Skeletal muscle tissue (tissue), 4 donors: ENCODE data around the gene TOP2A. TPM values are rescaled to one million over a fixed set of nuclear protein-coding genes. Genes with fewer than 3 reads are reported as not detected.
A peak's percentile ranks its signal among the peaks of the same experiment; 100 is the strongest.

Source experiments
- H3K27ac ChIP-seq: one replicate; pipeline ENCODE4 v1.7.0; 2013; ENCODE audit warnings: mild to moderate bottlenecking, low read depth, low read length, inconsistent platforms
- H3K27me3 ChIP-seq, 3 donors: one replicate each; pipeline ENCODE4 v1.7.0; 2013; ENCODE audit warnings: low read length in 3 of 3; ENCODE audit not compliant: control insufficient read depth in 3 of 3, insufficient read depth in 3 of 3
- H3K36me3 ChIP-seq, 3 donors: one replicate each; pipeline ENCODE4 v1.7.0; 2013; ENCODE audit warnings: low read length in 3 of 3; ENCODE audit not compliant: control insufficient read depth in 3 of 3, insufficient read depth in 3 of 3
- H3K4me1 ChIP-seq, 3 donors: one replicate each; pipeline ENCODE4 v1.7.0; 2013; ENCODE audit warnings: low read length in 3 of 3, mild to moderate bottlenecking in 3 of 3; ENCODE audit not compliant: control insufficient read depth in 3 of 3, insufficient read depth in 3 of 3
- H3K4me3 ChIP-seq, 3 donors: one replicate each; pipeline ENCODE4 v1.7.0; 2013; ENCODE audit warnings: low read length in 3 of 3
- H3K9ac ChIP-seq, 3 donors: one replicate each; pipeline ENCODE4 v1.7.0; 2013; ENCODE audit warnings: low read length in 3 of 3, mild to moderate bottlenecking in 3 of 3, moderate library complexity in 2 of 3, low read depth in 1 of 3
- H3K9me3 ChIP-seq, 3 donors: one replicate each; pipeline ENCODE4 v1.7.0; 2013; ENCODE audit warnings: low read length in 3 of 3; ENCODE audit not compliant: control insufficient read depth in 3 of 3
- total RNA-seq: library from RNA; depleted of rRNA; stranded (reverse); fragments of >200 nt; gene quantifications from one replicate; pipeline ENCODE4 v1.2.3, GENCODE V29; 2014
- donor health status: Osteomylitis.

TOP2A gene
- total RNA-seq, 1 donor from 2014 or later: 21.4 TPM

DNA sequence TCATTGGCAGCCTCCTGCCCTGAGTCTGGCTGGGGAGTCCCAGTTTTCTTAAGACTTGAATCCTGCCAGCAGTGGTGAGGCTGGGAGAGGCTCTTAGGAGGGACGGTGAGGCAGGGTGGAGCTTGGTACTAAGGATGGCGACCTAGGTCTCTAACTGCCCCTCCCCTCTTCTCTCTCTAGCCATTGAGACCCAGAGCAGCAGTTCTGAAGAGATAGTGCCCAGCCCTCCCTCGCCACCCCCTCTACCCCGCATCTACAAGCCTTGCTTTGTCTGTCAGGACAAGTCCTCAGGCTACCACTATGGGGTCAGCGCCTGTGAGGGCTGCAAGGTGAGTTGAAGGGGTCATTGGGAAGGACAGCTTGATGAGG is 69.6 kb downstream of the TOP2A start:
- H3K27ac ChIP-seq: peak overlapping the region; percentile 62
- peak overlapping the region; percentile 6 to 54 (median 52) for H3K4me3 ChIP-seq
- H3K9ac ChIP-seq: peak overlapping the region; percentile 11 to 45 (median 43)
- peaks cover 84 to 89% (median 88%) of the 10 kb centered on the region in 3 donors for H3K4me1 ChIP-seq
- no peaks in the 10 kb centered on the region for H3K27me3 ChIP-seq
- no peaks in the 10 kb centered on the region for H3K9me3 ChIP-seq
- peaks cover 25 to 41% (median 33%) of the 10 kb centered on the region in 3 donors for H3K36me3 ChIP-seq

DNA sequence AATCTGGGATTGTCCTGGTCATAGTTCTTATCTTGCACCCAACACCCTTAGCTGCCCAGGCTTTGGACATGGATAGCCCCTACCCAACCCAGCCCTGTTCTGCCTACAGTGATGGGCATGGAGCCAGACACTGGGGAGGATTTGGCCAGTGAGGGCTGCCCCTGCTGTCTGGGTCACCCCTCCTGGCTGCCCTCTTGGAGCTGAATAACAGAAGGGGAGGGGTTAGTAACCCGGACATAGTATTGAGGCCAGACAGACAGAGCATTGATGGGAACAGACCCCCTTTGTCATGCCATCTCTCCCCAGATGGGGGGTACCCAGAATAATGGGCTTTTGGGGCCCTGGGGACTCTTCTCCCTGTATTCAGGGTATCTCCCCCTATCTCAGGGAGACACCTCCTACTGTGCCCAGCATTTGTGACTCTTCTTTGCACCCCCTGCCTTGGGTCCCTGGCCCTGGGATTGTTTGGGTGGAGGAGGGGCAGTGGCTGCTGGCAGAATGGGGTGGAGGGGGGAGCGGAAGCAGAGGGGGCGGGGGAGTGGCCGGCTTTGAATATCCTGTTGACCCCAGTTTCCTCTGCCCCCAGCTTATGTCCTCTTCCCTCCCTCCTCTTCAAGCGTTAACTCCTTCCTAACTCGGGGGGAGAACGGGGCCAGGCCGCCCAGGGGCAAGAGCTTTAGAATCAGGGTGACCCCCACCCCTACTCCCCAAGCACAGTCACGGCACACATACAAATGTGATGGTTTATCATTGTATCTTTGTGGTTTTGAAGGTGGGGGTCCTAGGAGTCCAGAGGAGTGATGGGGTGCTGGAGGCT is 70.2 kb downstream of the TOP2A start:
- H3K4me3 ChIP-seq: peak overlapping the region; percentile 11 to 54 (median 52)
- no peaks in the 10 kb centered on the region for H3K27me3 ChIP-seq
- H3K4me1 ChIP-seq: peaks cover 89 to 94% (median 94%) of the 10 kb centered on the region in 3 donors
- H3K9me3 ChIP-seq: no peaks in the 10 kb centered on the region
- peak overlapping the region; percentile 68 for H3K27ac ChIP-seq
- H3K36me3 ChIP-seq: peaks cover 19 to 35% (median 27%) of the 10 kb centered on the region in 3 donors
- peak overlapping the region; percentile 48 to 69 (median 59) for H3K9ac ChIP-seq

DNA sequence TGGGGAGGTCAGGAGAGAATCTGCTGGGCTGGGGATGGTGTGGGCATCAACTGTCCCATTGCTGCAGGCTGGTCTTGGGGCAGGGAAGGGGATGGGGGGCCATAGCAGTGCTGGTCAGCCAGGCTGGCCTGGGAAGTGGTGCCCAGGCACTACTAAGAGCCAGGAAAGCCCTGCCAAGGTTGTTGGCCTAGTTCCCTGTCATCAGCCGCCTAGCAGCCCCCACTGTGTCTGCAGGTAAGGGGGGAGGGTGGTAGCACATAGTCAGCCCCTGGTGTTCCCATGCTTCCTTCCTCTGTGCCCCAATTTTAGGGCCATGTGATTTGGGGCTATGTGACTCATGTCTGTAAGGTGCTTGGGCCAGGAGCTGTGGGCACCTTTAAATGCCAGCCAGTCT is 70.9 kb downstream of the TOP2A start:
- Histone ChIP-seq H3K9ac (peak overlapping the region; percentile 48 to 69 (median 57)), H3K4me3 (peak overlapping the region; percentile 40 to 52 (median 51))

DNA sequence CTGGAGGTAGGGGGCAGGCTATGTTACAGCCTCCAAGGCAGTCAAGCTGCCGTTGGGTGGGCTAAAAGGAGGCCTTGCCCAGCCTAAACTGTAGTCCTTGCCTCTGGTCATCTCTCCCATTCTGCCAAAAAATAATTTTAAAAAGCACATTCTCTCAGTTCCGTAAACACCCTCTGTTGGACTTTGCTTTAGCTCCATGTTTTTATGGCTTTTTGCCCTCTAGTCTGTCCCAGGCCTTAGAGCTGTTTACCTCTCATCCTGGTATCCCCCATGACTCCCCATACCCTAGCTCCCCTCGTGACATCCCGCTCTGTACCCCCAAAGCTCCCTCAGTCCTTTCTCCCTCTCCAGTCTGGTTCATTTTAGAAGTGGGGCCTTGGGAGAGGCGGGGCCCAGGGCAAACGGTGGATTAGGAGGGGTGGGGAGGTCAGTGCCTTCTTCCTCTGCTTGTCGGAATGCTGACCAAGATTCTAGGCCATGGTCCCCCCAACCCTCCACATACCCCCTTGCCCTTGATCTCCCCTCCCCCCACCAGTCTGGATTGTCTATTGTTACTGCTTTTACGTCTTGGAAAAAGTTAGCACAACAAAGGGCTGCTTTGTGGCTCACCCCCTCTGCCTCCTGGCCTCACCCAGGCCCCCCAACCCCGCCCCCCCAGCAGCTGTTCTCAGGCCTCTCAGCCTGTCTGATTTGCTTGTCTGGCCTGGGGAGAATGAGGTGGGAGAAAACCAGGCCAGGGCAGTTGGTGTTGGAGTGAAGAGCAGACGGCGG is 71.5 kb downstream of the TOP2A start:
- Histone ChIP-seq H3K9me3 (no peaks in the 10 kb centered on the region), H3K9ac (peak overlapping the region; percentile 66 to 81 (median 67)), H3K36me3 (peaks cover 12 to 21% (median 19%) of the 10 kb centered on the region in 3 donors), H3K4me3 (peak overlapping the region; percentile 79 to 87 (median 85)), H3K27ac (peak overlapping the region; percentile 95), H3K27me3 (no peaks in the 10 kb centered on the region), H3K4me1 (peaks cover 80 to 88% (median 82%) of the 10 kb centered on the region in 3 donors)

More for the DNA sequence above, 70.9 kb downstream of the TOP2A start:
- Histone ChIP-seq H3K9me3 (no peaks in the 10 kb centered on the region), H3K36me3 (peaks cover 12 to 27% (median 20%) of the 10 kb centered on the region in 3 donors), H3K27me3 (no peaks in the 10 kb centered on the region), H3K27ac (peak overlapping the region; percentile 68), H3K4me1 (peaks cover 82 to 89% (median 87%) of the 10 kb centered on the region in 3 donors)

DNA sequence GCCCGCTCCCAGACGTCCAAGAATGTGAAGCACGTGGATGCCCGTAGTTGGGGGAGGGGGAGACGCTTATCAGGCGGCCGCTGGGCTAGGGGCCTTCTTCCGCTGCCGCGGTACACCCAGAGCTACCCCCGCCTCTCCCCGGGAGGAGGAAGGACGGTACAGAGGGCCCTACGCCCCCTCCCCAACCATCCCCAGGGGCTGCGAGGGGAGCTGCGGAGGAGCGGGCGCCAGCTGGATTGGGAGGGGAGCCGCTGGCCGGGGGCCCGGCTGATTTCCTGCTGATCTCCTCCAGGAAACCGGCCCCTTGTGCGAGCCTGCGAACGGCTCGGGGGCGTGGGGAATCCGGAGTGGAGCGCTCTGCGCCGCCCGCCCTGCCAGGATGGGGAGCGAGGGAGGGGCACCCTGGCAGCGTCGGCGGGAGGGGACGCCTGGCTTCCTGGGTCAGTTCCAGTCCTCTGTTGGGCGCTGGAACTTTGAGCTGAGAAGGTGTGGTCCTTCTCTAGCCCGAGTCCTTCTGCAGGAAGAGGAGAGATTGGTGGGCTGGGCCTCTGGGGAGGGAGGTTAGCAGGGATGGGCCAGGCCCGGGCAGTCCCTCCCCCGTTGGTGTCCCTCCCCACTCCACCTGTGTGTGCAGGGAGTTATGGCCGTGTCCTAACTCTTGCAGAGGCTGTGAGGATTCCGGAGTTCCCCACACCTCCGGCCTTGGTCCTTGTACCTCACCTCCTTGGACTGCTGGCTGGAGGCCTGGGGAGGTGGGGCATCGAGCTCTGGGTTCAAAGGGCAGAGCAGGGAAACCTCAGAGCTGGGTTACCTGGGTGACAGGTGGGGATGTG is 72.3 kb downstream of the TOP2A start:
- H3K9ac ChIP-seq: peak overlapping the region; percentile 66 to 81 (median 67)
- H3K9me3 ChIP-seq: no peaks in the 10 kb centered on the region
- H3K27me3 ChIP-seq: no peaks in the 10 kb centered on the region
- H3K4me3 ChIP-seq: peak overlapping the region; percentile 79 to 87 (median 85)
- peaks cover 84 to 91% (median 88%) of the 10 kb centered on the region in 3 donors for H3K4me1 ChIP-seq
- peaks cover 12 to 20% (median 17%) of the 10 kb centered on the region in 3 donors for H3K36me3 ChIP-seq
- peak overlapping the region; percentile 95 for H3K27ac ChIP-seq

DNA sequence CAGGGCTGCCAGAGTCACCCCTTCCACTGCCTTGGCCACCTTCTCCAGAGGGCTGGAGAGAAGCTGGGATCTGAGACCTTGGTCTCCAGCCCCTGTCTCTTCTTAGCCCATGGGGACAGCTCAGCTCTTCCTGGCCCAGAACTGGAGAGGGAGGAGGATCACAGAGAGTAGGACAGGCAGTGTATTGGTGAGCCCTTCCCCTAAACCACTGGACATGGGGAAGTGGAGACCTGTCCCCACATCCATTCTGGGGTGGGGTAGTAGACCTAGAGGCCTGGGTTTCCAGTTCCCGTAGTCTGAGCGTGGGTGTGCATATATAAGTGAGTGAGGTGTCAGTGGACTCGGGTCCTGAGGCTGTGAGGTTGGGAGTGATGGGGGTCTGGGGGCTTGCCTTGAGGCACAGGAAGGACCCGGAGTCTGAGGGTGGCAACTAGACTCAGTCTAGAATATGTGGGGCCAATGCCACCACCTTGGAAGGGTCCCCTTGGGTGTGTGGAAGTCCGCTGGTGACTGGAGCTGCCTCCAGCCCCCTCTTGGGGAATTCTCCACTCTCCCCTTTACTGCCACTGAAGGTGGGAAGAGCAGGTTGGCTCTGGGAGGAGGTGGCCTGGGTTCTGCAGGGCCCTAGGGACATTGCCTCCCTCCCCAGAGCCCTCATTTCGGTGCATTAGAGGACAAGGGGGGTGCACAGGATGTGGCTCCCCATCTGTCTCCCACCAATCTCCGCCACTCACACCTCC is 73.1 kb downstream of the TOP2A start:
- Histone ChIP-seq H3K36me3 (peaks cover 6 to 12% (median 10%) of the 10 kb centered on the region in 3 donors), H3K27me3 (no peaks in the 10 kb centered on the region), H3K9me3 (no peaks in the 10 kb centered on the region), H3K9ac (peak overlapping the region; percentile 66 to 81 (median 71)), H3K27ac (peak overlapping the region; percentile 95), H3K4me3 (peak overlapping the region; percentile 79 to 87 (median 85)), H3K4me1 (peaks cover 84 to 91% (median 87%) of the 10 kb centered on the region in 3 donors)

DNA sequence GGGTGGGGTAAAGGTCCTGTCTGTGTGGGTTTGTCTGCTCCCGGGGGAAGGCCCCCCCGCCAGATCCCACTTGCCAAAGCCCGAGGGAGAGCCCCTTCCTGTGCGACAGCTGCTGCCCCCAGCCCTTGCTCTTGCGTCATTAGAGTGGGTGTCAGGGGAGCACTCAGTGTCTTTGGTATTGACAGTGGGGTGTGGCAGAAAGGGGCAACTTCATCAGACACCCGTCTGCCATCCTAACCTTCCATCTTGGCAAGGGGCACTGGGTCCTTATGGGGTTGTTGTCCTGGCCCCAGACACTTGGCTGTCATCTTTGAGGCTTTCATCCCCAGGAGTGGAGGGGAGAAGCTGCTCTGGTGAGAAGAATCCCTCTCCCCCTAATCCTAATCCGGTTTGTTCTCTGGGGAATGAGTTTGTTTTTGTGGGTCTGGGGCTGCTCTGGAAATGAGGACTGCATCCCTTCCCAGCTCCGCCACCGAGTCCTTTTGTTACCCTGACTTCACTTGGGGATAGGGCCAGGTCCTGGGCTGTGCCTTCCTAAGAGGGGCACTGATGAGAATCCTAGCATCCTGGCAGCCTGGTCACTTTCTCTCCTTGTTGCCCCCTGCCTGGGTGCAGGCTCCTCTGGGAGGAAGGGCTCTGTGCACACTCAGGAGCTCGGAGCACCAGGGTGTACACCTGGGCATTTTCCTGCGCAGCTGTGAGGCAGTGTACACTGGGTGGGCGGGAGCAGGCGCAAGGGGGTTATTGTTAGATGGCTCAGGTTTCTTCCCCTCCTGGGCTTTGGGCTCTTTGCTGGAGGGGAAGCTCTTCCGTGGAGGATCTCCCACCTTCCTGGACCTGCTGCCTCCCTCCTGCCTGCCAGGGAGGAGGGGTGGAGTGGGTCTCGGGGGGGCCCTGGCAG is 74.2 kb downstream of the TOP2A start:
- no peaks in the 10 kb centered on the region for H3K9me3 ChIP-seq
- H3K4me3 ChIP-seq: peak overlapping the region; percentile 79 to 87 (median 85)
- H3K27me3 ChIP-seq: no peaks in the 10 kb centered on the region
- H3K4me1 ChIP-seq: peaks cover 82 to 88% (median 83%) of the 10 kb centered on the region in 3 donors
- H3K9ac ChIP-seq: peak overlapping the region; percentile 71 to 81 (median 80)
- peak overlapping the region; percentile 95 for H3K27ac ChIP-seq
- H3K36me3 ChIP-seq: peaks cover 0 to 3% (median 2%) of the 10 kb centered on the region in 3 donors

DNA sequence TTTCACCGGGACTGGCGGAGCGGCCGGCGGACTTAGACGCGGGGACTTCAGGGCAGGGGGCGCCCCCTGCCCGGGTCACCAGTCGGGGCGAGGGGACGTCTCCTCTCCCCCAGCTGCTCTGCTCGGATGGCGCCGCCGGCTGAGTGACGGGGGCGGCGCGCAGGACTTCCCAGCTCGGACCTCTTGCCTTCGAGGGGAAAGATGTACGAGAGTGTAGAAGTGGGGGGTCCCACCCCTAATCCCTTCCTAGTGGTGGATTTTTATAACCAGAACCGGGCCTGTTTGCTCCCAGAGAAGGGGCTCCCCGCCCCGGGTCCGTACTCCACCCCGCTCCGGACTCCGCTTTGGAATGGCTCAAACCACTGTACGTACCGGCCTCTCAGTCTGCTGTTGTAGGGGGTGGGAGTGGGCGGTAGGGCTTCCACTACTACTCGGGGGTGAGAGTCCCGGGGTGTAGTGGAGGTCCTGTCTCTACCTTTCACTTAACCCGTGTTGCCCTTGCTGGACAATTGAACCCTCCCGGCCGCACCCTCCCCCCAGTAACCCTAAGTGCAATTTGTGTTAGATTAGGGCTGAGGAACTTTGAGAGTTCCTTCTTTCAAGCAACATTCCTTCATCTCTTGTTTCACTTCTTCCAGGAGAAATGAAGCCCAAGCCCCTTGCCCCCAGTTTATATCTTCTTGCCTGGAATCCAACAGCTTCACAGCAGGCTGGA is 75.0 kb downstream of the TOP2A start:
- peak overlapping the region; percentile 95 for H3K27ac ChIP-seq
- peak overlapping the region; percentile 79 to 87 (median 85) for H3K4me3 ChIP-seq
- peaks cover 80 to 88% (median 81%) of the 10 kb centered on the region in 3 donors for H3K4me1 ChIP-seq
- H3K36me3 ChIP-seq: peaks cover 0 to 2% (median 0%) of the 10 kb centered on the region in 3 donors
- no peaks in the 10 kb centered on the region for H3K27me3 ChIP-seq
- H3K9me3 ChIP-seq: no peaks in the 10 kb centered on the region
- peak overlapping the region; percentile 71 to 81 (median 80) for H3K9ac ChIP-seq
